Measurements from ENCODE around the gene MAP3K2.

GRCh38 chr2:127371037-127371436, 16.7 kb downstream of the MAP3K2 start:
- TF ChIP-seq CTCF (IDR thresholded peaks at IDR 0.05) = peak in 1 of 6 experiments; percentile 11
- TF ChIP-seq POLR2A (IDR thresholded peaks at IDR 0.05) = no peak

All from esophagus squamous epithelium (tissue), 4 donors.